NCI-H82 treated with DMSO at 0.1 percent for 48 hours (cell line): ENCODE measurements around the gene CRADD.

Experiments
- DNase-seq: peaks from one replicate; lab custom pipeline; 2025; ENCODE audit not compliant: unreplicated experiment; lab: John Stamatoyannopoulos, UW

The CRADD gene

GRCh38 chr12:93670104-93670503, 7.1 kb upstream of the CRADD start:
- DNase-seq: no peak

DNA sequence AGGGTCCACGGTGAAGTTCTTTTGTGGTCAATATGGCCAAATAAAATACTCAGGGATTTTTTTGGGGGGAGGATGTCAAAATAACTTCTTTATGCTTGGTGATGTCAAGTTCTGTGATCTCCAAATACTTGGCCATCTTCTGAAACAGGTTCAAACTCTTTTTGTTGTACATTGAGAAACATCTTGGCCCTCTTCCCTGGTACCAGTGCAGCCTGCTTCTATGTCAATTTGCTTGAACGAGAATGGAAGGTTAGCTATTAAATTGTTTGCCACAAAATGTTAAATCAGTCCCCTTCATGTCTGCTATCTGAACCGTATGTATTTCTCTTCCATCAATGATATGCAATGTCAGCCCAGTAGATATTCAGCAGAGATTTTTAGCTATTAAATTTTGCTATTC, 6.1 kb upstream of the CRADD start:
- no peak for DNase-seq

DNA sequence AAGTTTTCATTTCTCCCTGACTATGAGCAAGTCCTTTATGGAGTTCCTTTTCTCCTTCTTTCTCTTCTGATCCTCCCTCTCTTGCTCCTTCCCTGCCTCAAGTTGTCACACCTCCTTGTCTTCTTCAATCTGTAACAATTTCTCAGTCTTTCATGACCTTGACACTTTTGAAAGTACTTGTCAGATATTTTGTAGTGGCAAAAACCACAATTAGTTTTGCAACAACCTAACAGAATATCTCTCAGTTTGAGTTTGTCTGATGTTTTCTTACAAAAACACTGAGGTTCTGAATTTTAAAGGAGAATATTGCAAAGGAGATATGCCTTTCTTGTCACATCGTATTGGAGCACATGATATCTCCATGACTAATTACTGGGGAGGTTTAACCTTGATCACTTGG, 4.1 kb upstream of the CRADD start:
- no peak for DNase-seq

GRCh38 chr12:93674386-93674785, 2.8 kb upstream of the CRADD start:
- no peak for DNase-seq

GRCh38 chr12:93676408-93677194, 574 bp upstream of the CRADD start:
- DNase-seq: no peak

GRCh38 chr12:93678779-93679178, 1.6 kb downstream of the CRADD start:
- DNase-seq: no peak

GRCh38 chr12:93679308-93679925, 2.2 kb downstream of the CRADD start:
- no peak for DNase-seq

GRCh38 chr12:93680006-93680405, 2.8 kb downstream of the CRADD start:
- DNase-seq: no peak

- DNase-seq: no peak
These were observed 5.7 kb downstream of the CRADD start for GRCh38 chr12:93682846-93683261.

DNA sequence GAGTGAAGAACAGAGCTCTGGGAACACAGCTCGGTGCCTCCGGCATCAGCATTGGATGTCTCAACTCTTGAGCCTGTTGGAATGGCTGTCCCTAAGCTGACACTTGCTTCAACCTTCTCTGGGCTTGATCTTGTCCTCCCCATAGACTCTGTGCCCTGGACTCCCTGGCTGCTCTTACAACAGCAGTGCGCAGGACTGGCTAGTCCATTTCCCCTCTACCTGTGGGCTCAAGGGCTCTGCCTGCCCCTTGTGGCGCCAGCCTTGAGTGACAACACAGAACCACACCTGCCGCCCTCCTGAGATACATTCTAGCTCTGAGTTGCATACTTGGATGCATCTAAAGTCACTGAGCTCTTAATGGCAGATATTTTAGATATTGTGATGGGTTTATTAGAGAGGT, 6.2 kb downstream of the CRADD start:
- DNase-seq: no peak

DNA sequence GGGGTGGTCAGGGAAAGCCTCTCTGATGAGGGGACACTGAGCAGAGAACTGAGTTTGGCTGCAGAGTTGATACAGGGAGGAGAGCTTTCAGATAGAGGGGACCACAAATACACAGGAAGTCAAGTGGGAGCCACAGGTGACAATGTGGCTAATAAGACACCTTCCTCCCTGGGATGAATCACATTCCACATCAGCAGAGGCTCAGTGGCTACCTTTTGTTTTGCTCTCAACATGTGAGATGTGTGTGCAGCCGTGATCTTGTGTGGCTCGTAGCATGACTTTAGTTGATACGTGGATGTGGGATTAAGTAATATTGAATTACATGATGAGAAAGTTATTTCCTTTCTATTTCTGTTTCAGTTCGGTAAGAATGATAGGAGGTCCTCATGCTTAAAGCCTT, 7.5 kb downstream of the CRADD start:
- DNase-seq: no peak

- no peak for DNase-seq
These were observed 9.6 kb downstream of the CRADD start for GRCh38 chr12:93686572-93687356.

- DNase-seq: no peak
These were observed 12.1 kb downstream of the CRADD start for GRCh38 chr12:93689076-93689834.

DNA sequence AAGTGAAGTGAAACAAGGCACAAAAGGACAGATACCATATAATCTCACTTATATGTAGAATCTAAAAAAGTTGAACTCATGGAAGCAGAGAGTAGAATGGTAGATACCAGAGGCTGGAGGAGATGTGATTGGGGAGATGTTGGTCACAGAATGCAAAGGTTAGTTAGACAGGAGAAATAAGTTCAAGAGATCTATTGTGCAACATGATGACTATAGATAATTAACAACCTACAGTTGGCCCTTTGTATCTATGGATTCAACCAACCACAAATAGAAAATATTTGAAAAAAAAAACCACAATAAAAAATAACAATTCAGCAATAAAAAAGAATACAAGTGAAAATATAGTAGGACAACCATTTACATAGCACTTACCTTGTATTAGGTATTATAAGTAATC, 19.3 kb downstream of the CRADD start:
- no peak for DNase-seq

DNA sequence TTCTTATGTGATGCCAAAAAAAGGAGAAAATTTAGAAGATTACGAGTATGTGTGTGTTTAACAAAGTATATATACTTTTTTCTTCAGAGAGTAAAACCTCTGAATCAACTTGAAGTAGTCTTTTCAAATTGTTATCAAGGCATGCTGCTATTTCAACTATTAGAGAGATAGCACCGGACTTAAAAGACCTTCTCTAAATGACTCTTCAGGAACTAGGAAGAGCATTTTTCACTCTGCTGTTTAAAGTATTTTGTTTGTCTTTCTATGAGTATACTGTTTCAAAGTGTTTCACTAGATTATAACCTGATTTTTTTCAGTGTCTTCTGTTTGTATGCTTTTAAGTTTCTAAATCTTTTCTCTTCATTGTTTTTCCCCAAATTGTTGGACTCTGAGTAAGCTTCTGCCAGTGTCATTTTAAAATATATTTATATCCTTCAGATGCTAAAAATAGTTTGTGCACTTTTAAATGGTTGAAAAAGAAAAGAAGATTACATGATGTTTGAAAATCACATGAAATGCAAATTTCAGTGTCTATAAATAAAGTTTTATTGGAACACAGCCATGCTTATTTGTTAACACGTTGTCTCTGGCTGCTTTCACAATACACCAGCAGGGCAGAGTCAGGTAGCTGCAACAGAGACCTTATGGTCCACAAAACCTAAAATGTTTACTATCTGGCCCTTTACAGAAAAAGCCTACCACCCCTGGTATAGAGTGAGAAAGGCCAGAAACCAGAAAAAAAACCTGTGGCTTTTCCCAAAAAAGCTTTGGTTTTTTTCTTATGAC, 21.3 kb downstream of the CRADD start:
- DNase-seq: no peak

DNA sequence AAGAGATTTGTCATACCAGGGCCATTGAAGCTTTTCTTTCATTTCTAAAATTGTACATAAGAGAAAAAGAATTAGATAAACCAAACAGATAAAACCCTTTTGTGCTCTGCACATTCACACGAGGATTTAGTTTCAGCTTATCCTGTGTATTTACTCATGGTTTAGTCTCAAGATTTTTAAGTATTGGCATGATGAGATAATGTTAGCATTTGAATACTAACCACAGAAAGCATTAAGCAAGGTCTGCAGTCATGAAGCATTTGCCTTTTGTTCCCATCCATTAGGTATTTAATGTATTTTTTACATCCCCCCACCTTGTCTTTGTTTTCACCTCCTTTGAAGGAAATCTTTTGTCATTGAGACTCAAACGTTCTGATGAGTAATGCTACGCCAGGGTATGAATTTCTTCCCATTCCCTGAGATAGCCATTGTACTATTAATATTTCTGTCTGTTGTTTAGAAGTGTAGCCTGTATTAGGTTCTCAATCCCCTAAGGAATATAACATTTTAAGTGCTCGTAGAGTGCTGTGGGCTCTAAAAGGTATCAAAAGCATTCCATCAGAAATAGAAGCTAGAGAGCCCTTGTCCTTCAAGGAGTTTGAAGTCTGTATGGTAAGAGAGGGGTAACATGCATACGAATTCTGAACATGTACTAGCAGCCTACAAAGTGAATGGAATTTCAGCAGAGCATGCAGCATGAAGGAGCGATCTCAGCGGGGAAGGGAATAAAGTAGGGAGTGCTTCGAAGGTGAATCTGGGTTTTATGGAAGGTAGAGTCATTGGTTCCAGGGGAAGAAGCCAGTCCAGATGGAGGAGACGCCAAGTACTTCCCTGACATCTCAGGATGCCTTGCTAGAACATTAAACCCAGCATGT, 22.3 kb downstream of the CRADD start:
- DNase-seq: no peak

DNA sequence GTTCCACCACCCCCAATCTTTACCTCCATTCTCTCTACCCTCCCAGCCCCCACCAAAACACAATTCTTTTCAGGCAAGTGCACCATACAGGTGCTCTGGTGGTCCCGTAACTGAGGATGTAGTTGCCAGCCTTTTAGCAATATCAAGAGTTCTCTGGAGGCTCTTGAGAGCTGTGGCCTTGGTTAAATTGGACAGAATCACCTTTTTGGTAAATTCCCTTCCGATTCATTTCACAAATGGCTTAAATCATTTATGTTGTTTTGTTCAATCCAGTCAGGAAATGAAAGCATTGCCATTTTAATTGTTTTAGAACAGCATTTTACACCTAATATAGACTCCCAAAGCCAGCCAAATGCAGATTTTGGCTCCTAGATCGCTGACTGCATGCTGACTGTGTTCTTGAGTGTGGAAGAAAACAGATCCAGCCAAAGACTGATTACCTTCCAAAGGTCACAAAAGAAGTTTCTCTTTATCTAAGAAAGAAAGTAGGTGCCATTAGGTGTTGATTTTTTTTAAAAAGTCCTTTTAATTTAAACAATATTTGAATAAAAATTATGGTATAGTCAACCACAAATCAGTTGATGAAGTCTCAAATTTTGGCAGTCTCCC, 25.6 kb downstream of the CRADD start:
- no peak for DNase-seq

GRCh38 chr12:93704122-93704521, 26.9 kb downstream of the CRADD start:
- DNase-seq: no peak

DNA sequence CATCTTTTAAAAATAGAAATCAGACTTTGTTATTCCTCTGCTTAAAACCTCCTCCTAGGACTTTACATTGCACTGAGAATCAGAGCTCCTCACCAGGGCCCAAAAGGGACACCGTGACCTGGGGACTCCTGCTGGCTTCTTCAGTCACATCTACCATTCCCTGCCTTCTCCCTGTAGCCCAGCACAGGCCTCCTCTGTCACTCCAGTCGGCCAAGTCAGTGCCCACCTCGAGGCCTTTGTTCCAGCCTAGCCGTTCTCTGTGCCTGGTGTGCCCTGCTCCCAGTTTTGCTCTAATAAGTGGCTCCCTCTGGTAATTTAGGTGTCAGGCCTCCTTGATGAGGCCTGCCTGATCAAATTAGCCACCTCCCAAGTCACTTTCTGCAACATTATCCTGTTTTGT, 27.4 kb downstream of the CRADD start:
- DNase-seq: no peak
